ENCODE measurements around the gene DHX38.

GRCh38 chr16:72137380-72138063 lies 43.9 kb downstream of the DHX38 start:
- TF ChIP-seq CTCF (IDR thresholded peaks at IDR 0.05): no peak
- TF ChIP-seq POLR2A (IDR thresholded peaks at IDR 0.05): no peak

Data from breast epithelium (tissue), 3 donors.